K562 (cell line): ENCODE measurements around the gene TENM3.

Source experiments
- CEBPG ChIP-seq, 3 experiments: fragments of 200-800 bp in 1 of 3; sonication (Bioruptor generic) in 1 of 3; sonication (generic) in 1 of 3; formaldehyde crosslinking in 1 of 3; IDR thresholded peaks in 2 of 3; conservative IDR thresholded peaks in 1 of 3; 2 replicates each; pipeline versions ENCODE4 v1.6.1 to v1.8.0; 2016 to 2022; ENCODE audit warnings: missing compliant biosample characterization in 2 of 3, missing genetic modification characterization in 2 of 3, mild to moderate bottlenecking in 1 of 3, missing genetic modification reagents in 1 of 3
- FOXO4 ChIP-seq: fragments of 450-650 bp; formaldehyde crosslinking; IDR thresholded peaks from 2 replicates; pipeline ENCODE4 v1.4.0; 2020; ENCODE audit warnings: mild to moderate bottlenecking, moderate library complexity
- MEF2A ChIP-seq: IDR thresholded peaks from 2 replicates; pipeline ENCODE4 v1.6.1; 2011; ENCODE audit warnings: low read depth, mild to moderate bottlenecking, low read length, moderate library complexity; ENCODE audit not compliant: control insufficient read depth
- RCOR1 ChIP-seq, 2 experiments: IDR thresholded peaks; 2 replicates each; pipeline ENCODE4 v1.6.1; 2012; ENCODE audit warnings: low read depth in 2 of 2, low read length in 2 of 2, borderline replicate concordance in 1 of 2, improper control_type of control experiment in 1 of 2
- SETDB1 ChIP-seq: IDR thresholded peaks from one replicate; pipeline ENCODE4 v1.6.1; 2012; ENCODE audit warnings: low read length, control low read depth, inconsistent platforms
- SIN3B ChIP-seq: fragments of 450-650 bp; IDR thresholded peaks from 2 replicates; pipeline ENCODE4 v1.6.1; 2017; ENCODE audit warnings: low read depth, mild to moderate bottlenecking, moderate library complexity
- STAT5B ChIP-seq: fragments of 250-450 bp; sonication (Bioruptor Pico); IDR thresholded peaks from 2 replicates; pipeline ENCODE4 v1.8.0; 2021; ENCODE audit warnings: mild to moderate bottlenecking, inconsistent platforms
- ZC3H11A ChIP-seq: IDR thresholded peaks from 2 replicates; pipeline ENCODE4 v1.6.1; 2012; ENCODE audit warnings: low read depth, low read length, improper control_type of control experiment
- TF ChIP-seq, protein P1 (sequence below), 3 experiments: IDR thresholded peaks in 2 of 3; conservative IDR thresholded peaks in 1 of 3; 2 replicates each; pipeline ENCODE4 v1.5.1; 2011 to 2012; ENCODE audit warnings: low read length in 3 of 3, mild to moderate bottlenecking in 3 of 3, control low read depth in 2 of 3, improper control_type of control experiment in 1 of 3, inconsistent platforms in 1 of 3, low read depth in 1 of 3, mixed read lengths in 1 of 3, moderate library complexity in 1 of 3; ENCODE audit not compliant: insufficient read depth in 2 of 3
- TF ChIP-seq, protein P2 (sequence below): fragments of 250-450 bp; sonication (Bioruptor Pico); IDR thresholded peaks from 2 replicates; pipeline ENCODE4 v1.5.0; 2022; ENCODE audit warnings: mild to moderate bottlenecking
- TF ChIP-seq, protein P3 (sequence below): fragments of 450-650 bp; IDR thresholded peaks from 2 replicates; pipeline ENCODE4 v1.6.1; 2016; ENCODE audit warnings: antibody characterized with exemption

DNA sequence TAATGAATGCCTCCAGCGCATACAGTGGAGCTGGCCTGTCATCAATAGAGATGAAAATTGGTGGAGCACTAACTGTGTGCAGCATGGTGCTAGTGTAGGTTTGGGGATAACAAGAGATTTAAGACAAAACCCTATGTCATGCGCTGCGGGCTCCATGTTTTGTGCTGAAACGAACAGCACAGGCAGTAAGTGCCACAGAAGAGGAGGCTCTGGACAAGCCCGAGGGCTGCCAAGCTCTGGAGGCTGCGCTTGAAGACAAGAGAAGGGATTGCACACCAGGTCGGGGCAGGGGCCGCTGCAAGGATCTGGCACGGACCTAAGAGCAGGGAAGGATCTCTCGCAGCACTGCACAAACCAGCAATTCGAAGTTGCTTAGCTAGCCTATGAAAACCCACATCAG lies 35.5 kb downstream of the TENM3 start:
- TF ChIP-seq, protein P1, sequence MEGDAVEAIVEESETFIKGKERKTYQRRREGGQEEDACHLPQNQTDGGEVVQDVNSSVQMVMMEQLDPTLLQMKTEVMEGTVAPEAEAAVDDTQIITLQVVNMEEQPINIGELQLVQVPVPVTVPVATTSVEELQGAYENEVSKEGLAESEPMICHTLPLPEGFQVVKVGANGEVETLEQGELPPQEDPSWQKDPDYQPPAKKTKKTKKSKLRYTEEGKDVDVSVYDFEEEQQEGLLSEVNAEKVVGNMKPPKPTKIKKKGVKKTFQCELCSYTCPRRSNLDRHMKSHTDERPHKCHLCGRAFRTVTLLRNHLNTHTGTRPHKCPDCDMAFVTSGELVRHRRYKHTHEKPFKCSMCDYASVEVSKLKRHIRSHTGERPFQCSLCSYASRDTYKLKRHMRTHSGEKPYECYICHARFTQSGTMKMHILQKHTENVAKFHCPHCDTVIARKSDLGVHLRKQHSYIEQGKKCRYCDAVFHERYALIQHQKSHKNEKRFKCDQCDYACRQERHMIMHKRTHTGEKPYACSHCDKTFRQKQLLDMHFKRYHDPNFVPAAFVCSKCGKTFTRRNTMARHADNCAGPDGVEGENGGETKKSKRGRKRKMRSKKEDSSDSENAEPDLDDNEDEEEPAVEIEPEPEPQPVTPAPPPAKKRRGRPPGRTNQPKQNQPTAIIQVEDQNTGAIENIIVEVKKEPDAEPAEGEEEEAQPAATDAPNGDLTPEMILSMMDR (IDR thresholded peaks at IDR 0.05 in 2 of 3, conservative IDR thresholded peaks at IDR 0.05 in 1 of 3; ENCODE audit: insufficient read depth in 2 of 3, low read depth in 1 of 3, low read length in 3 of 3) = no peak
- TF ChIP-seq FOXO4 = no peak
- TF ChIP-seq, protein P2, sequence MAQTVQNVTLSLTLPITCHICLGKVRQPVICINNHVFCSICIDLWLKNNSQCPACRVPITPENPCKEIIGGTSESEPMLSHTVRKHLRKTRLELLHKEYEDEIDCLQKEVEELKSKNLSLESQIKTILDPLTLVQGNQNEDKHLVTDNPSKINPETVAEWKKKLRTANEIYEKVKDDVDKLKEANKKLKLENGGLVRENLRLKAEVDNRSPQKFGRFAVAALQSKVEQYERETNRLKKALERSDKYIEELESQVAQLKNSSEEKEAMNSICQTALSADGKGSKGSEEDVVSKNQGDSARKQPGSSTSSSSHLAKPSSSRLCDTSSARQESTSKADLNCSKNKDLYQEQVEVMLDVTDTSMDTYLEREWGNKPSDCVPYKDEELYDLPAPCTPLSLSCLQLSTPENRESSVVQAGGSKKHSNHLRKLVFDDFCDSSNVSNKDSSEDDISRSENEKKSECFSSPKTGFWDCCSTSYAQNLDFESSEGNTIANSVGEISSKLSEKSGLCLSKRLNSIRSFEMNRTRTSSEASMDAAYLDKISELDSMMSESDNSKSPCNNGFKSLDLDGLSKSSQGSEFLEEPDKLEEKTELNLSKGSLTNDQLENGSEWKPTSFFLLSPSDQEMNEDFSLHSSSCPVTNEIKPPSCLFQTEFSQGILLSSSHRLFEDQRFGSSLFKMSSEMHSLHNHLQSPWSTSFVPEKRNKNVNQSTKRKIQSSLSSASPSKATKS (CRISPR knock-in tag) = no peak
- TF ChIP-seq SETDB1 = no peak
- TF ChIP-seq, protein P3, sequence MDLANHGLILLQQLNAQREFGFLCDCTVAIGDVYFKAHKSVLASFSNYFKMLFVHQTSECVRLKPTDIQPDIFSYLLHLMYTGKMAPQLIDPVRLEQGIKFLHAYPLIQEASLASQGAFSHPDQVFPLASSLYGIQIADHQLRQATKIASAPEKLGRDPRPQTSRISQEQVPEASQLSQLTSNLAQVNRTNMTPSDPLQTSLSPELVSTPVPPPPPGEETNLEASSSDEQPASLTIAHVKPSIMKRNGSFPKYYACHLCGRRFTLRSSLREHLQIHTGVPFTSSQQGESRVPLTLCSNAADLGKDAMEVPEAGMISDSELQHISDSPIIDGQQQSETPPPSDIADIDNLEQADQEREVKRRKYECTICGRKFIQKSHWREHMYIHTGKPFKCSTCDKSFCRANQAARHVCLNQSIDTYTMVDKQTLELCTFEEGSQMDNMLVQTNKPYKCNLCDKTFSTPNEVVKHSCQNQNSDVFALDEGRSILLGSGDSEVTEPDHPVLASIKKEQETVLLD = no peak
- TF ChIP-seq SIN3B = no peak
- no peak for TF ChIP-seq STAT5B (CRISPR knock-in tag)
- no peak for TF ChIP-seq CEBPG (CRISPR knock-in tag; IDR thresholded peaks at IDR 0.05)
- no peak for TF ChIP-seq CEBPG (tag; conservative IDR thresholded peaks at IDR 0.05 in 1 of 2, IDR thresholded peaks at IDR 0.05 in 1 of 2)
- TF ChIP-seq MEF2A = no peak
- no peak for TF ChIP-seq RCOR1 (IDR thresholded peaks at IDR 0.05; ENCODE audit: borderline replicate concordance in 1 of 2, low read depth in 2 of 2, low read length in 2 of 2)
- no peak for TF ChIP-seq ZC3H11A
